Activated CD4-positive, alpha-beta T cell treated with anti-CD3 and anti-CD28 coated beads, Interleukin-2, amount 50 U/mL, for 24 hours (primary cell): ENCODE results near the gene OR10H5.
"Not testable (repeated sequence)": the region's sequence is repeated elsewhere in the genome, so short reads cannot be mapped to it uniquely, and the experiment has no call there.

Experiments
- DNase-seq, 2 donors: peaks; one replicate each; pipeline ENCODE4 v3.0.0-alpha.2; 2020; ENCODE audit warnings: low read depth in 1 of 2, low spot score in 1 of 2

The OR10H5 gene

GRCh38 chr19:15787611-15788155 lies at the start of gene OR10H5:
TSS of gene OR10H5 (plus strand) at chr19:15787661. CDS start at chr19:15794049, 6,388 bp downstream.
- DNase-seq = no peak

- no peak for DNase-seq
These were observed 49.7 kb upstream of the OR10H5 start, which contains the start of gene OR10H3 for GRCh38 chr19:15737722-15738121. TSS of gene OR10H3 (plus strand) at chr19:15737985. CDS start at chr19:15741393, 3,408 bp downstream.

- DNase-seq = no peak
These were observed 46.7 kb upstream of the OR10H5 start for GRCh38 chr19:15740785-15741184.

- DNase-seq = no peak
These were observed 39.2 kb upstream of the OR10H5 start for GRCh38 chr19:15748239-15748638.

- DNase-seq = no peak
These were observed 29.1 kb upstream of the OR10H5 start for GRCh38 chr19:15758379-15758778.

GRCh38 chr19:15759962-15760565 lies 27.4 kb upstream of the OR10H5 start:
- no peak for DNase-seq

- DNase-seq = no peak
These were observed 17.9 kb upstream of the OR10H5 start for GRCh38 chr19:15769586-15769985.

GRCh38 chr19:15774159-15774558 lies 13.3 kb upstream of the OR10H5 start:
- DNase-seq = not testable (repeated sequence)

GRCh38 chr19:15775249-15775648 lies 12.2 kb upstream of the OR10H5 start:
- no peak for DNase-seq

- DNase-seq = no peak
These were observed 11.2 kb upstream of the OR10H5 start for GRCh38 chr19:15776264-15776663.

- DNase-seq = no peak
These were observed 10.2 kb upstream of the OR10H5 start for GRCh38 chr19:15776991-15777970.

- no peak for DNase-seq
These were observed 7.5 kb upstream of the OR10H5 start for GRCh38 chr19:15779756-15780476.

GRCh38 chr19:15780610-15781418 lies 6.6 kb upstream of the OR10H5 start:
- DNase-seq = no peak

GRCh38 chr19:15781661-15782060 lies 5.8 kb upstream of the OR10H5 start:
- DNase-seq = no peak

GRCh38 chr19:15782211-15782610 lies 5.2 kb upstream of the OR10H5 start:
- no peak for DNase-seq

GRCh38 chr19:15782896-15783295 lies 4.6 kb upstream of the OR10H5 start:
- DNase-seq = not testable (repeated sequence)

- DNase-seq = no peak
These were observed 1.3 kb downstream of the OR10H5 start for GRCh38 chr19:15788594-15789270.

GRCh38 chr19:15790096-15790495 lies 2.6 kb downstream of the OR10H5 start:
- no peak for DNase-seq

GRCh38 chr19:15794279-15794678 lies 6.8 kb downstream of the OR10H5 start:
- not testable (repeated sequence) for DNase-seq

GRCh38 chr19:15810335-15810734 lies 22.9 kb downstream of the OR10H5 start:
- DNase-seq = no peak
